Caco-2 (cell line): ENCODE data around the gene GRPR. TPM values are rescaled to one million over a fixed set of nuclear protein-coding genes. Genes with fewer than 3 reads are reported as not detected.

Experiments used
- BruUV-seq: library from RNA; stranded (reverse); fragments of 400-500 nt; replicated peaks from 2 replicates; lab custom pipeline; 2021; lab: Mats Ljungman, UMichigan
- CTCF ChIA-PET: fragments of 300-600 bp; sonication (Branson Sonifier 250); formaldehyde crosslinking; loops from one replicate; lab custom pipeline; 2022; ENCODE audit warnings: antibody characterized with exemption; lab: Charles Lee
- POLR2A ChIA-PET: fragments of 300-600 bp; sonication (Branson Sonifier 250); formaldehyde crosslinking; loops from one replicate; lab custom pipeline; 2022; ENCODE audit warnings: antibody characterized with exemption; lab: Charles Lee
- DNase-seq, 2 experiments: peaks; one replicate each; pipeline versions ENCODE4 v3.0.0 to v3.0.0-alpha.2; 2020 to 2022
- H3K27me3 ChIP-seq: replicated peaks from 2 replicates; pipeline ENCODE4 v1.6.0; 2011; ENCODE audit warnings: low read length; ENCODE audit not compliant: control insufficient read depth, insufficient read depth
- H3K36me3 ChIP-seq: 2 replicates; pipeline ENCODE4 v1.5.1; 2011; ENCODE audit warnings: low read length; ENCODE audit not compliant: control insufficient read depth, insufficient read depth
- H3K4me1 ChIP-seq: fragments of 250-450 bp; sonication (Bioruptor Pico); 2 replicates; pipeline ENCODE4 v1.5.1; 2020; ENCODE audit warnings: mild to moderate bottlenecking
- H3K4me3 ChIP-seq: 2 replicates; pipeline ENCODE4 v1.5.1; 2011; ENCODE audit warnings: low read depth, mild to moderate bottlenecking, control low read depth, low read length
- H3K9me3 ChIP-seq: fragments of 250-450 bp; sonication (Bioruptor Pico); 2 replicates; pipeline ENCODE4 v1.5.1; 2020; ENCODE audit warnings: mild to moderate bottlenecking, moderate library complexity
- H3K27ac Mint-ChIP-seq: one replicate; pipeline ENCODE4 v1.8.0; 2022; ENCODE audit warnings: mixed read lengths; ENCODE audit not compliant: unreplicated experiment
- H3K27me3 Mint-ChIP-seq: one replicate; pipeline ENCODE4 v1.8.0; 2022; ENCODE audit warnings: mixed read lengths; ENCODE audit not compliant: insufficient read depth, unreplicated experiment
- H3K36me3 Mint-ChIP-seq: one replicate; pipeline ENCODE4 v1.8.0; 2022; ENCODE audit warnings: mild to moderate bottlenecking, mixed read lengths; ENCODE audit not compliant: insufficient read depth, unreplicated experiment
- H3K4me1 Mint-ChIP-seq: one replicate; pipeline ENCODE4 v1.8.0; 2022; ENCODE audit warnings: low read depth, mixed read lengths; ENCODE audit not compliant: unreplicated experiment
- H3K4me3 Mint-ChIP-seq: one replicate; pipeline ENCODE4 v1.8.0; 2022; ENCODE audit warnings: mild to moderate bottlenecking, moderate library complexity, mixed read lengths; ENCODE audit not compliant: unreplicated experiment
- H3K9me3 Mint-ChIP-seq: one replicate; pipeline ENCODE4 v1.8.0; 2022; ENCODE audit warnings: mixed read lengths; ENCODE audit not compliant: unreplicated experiment
- CTCF ChIP-seq, 2 experiments: fragments of 200-600 bp in 1 of 2; IDR thresholded peaks; 1 replicate in 1 of 2; 2 replicates in 1 of 2; pipeline versions ENCODE4 v1.5.1 to v1.8.0; 2011 to 2022; ENCODE audit warnings: antibody characterized with exemption in 1 of 2, control low read depth in 1 of 2, inconsistent platforms in 1 of 2, low read depth in 1 of 2, low read length in 1 of 2, mild to moderate bottlenecking in 1 of 2, moderate library complexity in 1 of 2; ENCODE audit not compliant: insufficient read depth in 1 of 2, severe bottlenecking in 1 of 2, unreplicated experiment in 1 of 2
- intact Hi-C: fragments of 100-400 bp; cut with micrococcal nuclease; formaldehyde crosslinking; loops from one replicate; pipeline ENCODE4 v1.10.0; 2022; ENCODE audit not compliant: unreplicated experiment
- total RNA-seq: library from RNA; stranded (reverse); gene quantifications from 2 replicates; pipeline ENCODE4 v1.2.3, GENCODE V29; 2022

Gene GRPR
- total RNA-seq, 1 experiment from 2014 or later, result not detected

- Histone ChIP-seq H3K9me3 (no peaks in the 10 kb centered on the region), H3K27me3 (no peaks in the 10 kb centered on the region), H3K36me3 (no peaks in the 10 kb centered on the region), H3K4me3 (no peak overlapping the region), H3K4me1 (no peaks in the 10 kb centered on the region)
- no peaks in the 10 kb centered on the region for H3K4me1 Mint-ChIP-seq
- intact Hi-C loops, result no loop called here
- no peak overlapping the region for H3K27ac Mint-ChIP-seq
- no peak for TF ChIP-seq CTCF (IDR thresholded peaks at IDR 0.05; ENCODE audit: insufficient read depth in 1 of 2, low read depth in 1 of 2, low read length in 1 of 2, severe bottlenecking in 1 of 2, unreplicated experiment in 1 of 2)
- H3K9me3 Mint-ChIP-seq, result no peaks in the 10 kb centered on the region
- H3K27me3 Mint-ChIP-seq, result no peaks in the 10 kb centered on the region
- H3K36me3 Mint-ChIP-seq, result no peaks in the 10 kb centered on the region
- CTCF ChIA-PET, result no interaction called here
- DNase-seq, result no peak
- no peak overlapping the region for H3K4me3 Mint-ChIP-seq
- BruUV-seq, result no TSS peak
- POLR2A ChIA-PET, result no interaction called here
Observed at GRCh38 chrX:16162391-16162790, 39.0 kb downstream of the GRPR start.

- DNase-seq, result no peak
- Mint-ChIP-seq H3K27me3 (no peaks in the 10 kb centered on the region), H3K4me1 (no peaks in the 10 kb centered on the region), H3K27ac (no peak overlapping the region), H3K9me3 (no peaks in the 10 kb centered on the region), H3K36me3 (no peaks in the 10 kb centered on the region), H3K4me3 (no peak overlapping the region)
- H3K9me3 ChIP-seq, result no peaks in the 10 kb centered on the region
- intact Hi-C loops, result no loop called here
- no peaks in the 10 kb centered on the region for H3K36me3 ChIP-seq
- ChIA-PET CTCF (no interaction called here), POLR2A (no interaction called here)
- no peaks in the 10 kb centered on the region for H3K4me1 ChIP-seq
- no peak for TF ChIP-seq CTCF (IDR thresholded peaks at IDR 0.05; ENCODE audit: insufficient read depth in 1 of 2, low read depth in 1 of 2, low read length in 1 of 2, severe bottlenecking in 1 of 2, unreplicated experiment in 1 of 2)
- H3K4me3 ChIP-seq, result no peak overlapping the region
- no peaks in the 10 kb centered on the region for H3K27me3 ChIP-seq
- no TSS peak for BruUV-seq
Observed at GRCh38 chrX:16164748-16165147, 41.4 kb downstream of the GRPR start.

GRCh38 chrX:16167181-16167580 lies 43.8 kb downstream of the GRPR start, which contains the start of gene MAGEB17:
Gene MAGEB17 (plus strand): TSS chrX:16167481. CDS start chrX:16170383, 2,902 bp downstream.
- Histone ChIP-seq H3K4me3 (no peak within 1 kb of the TSS), H3K9me3 (no peaks in the 10 kb centered on the region), H3K36me3 (no peaks in the 10 kb centered on the region), H3K27me3 (no peaks in the 10 kb centered on the region), H3K4me1 (no peaks in the 10 kb centered on the region)
- no peak for TF ChIP-seq CTCF (IDR thresholded peaks at IDR 0.05; ENCODE audit: insufficient read depth in 1 of 2, low read depth in 1 of 2, low read length in 1 of 2, severe bottlenecking in 1 of 2, unreplicated experiment in 1 of 2)
- H3K4me1 Mint-ChIP-seq, result no peaks in the 10 kb centered on the region
- H3K9me3 Mint-ChIP-seq, result no peaks in the 10 kb centered on the region
- no TSS peak for BruUV-seq
- no peak for DNase-seq
- CTCF ChIA-PET, result no interaction called here
- H3K27me3 Mint-ChIP-seq, result no peaks in the 10 kb centered on the region
- no peaks in the 10 kb centered on the region for H3K36me3 Mint-ChIP-seq
- H3K4me3 Mint-ChIP-seq, result no peak within 1 kb of the TSS
- POLR2A ChIA-PET, result no interaction called here
- intact Hi-C loops, result no loop called here
- H3K27ac Mint-ChIP-seq, result no peak within 1 kb of the TSS
